ENCODE data around the gene CARD11. TPM values are rescaled to one million over a fixed set of nuclear protein-coding genes. Genes with fewer than 3 reads are reported as not detected.

CARD11 gene
- total RNA-seq, 6 experiments from 2014 or later, result not detected

DNA sequence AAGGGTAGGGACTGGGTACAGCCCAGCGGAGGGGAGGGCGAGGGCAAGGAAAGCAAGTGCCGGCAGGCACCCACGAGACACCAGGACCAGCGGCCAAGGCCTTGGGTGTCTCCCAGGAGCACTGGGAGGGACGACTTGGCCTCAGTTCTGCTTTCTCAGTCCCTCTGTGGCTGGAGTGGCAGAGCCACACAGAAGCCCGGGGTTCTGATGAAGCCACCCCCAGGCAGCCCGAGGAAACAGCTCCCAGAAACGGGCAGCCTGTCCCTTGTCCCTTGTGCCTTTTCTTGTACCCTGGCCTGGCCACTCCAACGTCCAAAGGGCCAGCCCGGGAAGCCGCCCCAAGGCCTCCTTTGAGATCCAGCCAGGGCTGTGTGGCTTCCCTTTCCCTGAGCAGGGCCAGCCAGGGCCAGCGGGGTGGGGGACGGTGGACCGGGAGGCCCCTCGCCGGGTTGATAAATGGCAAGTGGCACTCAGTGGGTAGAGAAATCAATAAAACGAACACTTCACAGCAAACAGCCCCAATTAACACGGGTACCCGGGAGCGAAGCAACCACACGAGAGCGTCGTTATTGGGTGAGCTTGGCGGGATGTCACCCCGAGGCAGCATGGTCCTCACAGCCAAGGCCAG lies 129.8 kb downstream of the CARD11 start:
- no peak for DNase-seq
- no peaks in the 10 kb centered on the region for H3K9me3 Mint-ChIP-seq
- no peak overlapping the region for H3K27ac Mint-ChIP-seq
- H3K36me3 Mint-ChIP-seq (ENCODE audit: low read depth), result no peaks in the 10 kb centered on the region
- peaks cover 22% of the 10 kb centered on the region for H3K27me3 Mint-ChIP-seq (ENCODE audit: insufficient read depth)
- no peak overlapping the region for H3K4me3 Mint-ChIP-seq
- no peaks in the 10 kb centered on the region for H3K4me1 Mint-ChIP-seq (ENCODE audit: low read depth)
- TF ChIP-seq, protein P1, sequence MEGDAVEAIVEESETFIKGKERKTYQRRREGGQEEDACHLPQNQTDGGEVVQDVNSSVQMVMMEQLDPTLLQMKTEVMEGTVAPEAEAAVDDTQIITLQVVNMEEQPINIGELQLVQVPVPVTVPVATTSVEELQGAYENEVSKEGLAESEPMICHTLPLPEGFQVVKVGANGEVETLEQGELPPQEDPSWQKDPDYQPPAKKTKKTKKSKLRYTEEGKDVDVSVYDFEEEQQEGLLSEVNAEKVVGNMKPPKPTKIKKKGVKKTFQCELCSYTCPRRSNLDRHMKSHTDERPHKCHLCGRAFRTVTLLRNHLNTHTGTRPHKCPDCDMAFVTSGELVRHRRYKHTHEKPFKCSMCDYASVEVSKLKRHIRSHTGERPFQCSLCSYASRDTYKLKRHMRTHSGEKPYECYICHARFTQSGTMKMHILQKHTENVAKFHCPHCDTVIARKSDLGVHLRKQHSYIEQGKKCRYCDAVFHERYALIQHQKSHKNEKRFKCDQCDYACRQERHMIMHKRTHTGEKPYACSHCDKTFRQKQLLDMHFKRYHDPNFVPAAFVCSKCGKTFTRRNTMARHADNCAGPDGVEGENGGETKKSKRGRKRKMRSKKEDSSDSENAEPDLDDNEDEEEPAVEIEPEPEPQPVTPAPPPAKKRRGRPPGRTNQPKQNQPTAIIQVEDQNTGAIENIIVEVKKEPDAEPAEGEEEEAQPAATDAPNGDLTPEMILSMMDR (IDR thresholded peaks at IDR 0.05), result no peak

DNA sequence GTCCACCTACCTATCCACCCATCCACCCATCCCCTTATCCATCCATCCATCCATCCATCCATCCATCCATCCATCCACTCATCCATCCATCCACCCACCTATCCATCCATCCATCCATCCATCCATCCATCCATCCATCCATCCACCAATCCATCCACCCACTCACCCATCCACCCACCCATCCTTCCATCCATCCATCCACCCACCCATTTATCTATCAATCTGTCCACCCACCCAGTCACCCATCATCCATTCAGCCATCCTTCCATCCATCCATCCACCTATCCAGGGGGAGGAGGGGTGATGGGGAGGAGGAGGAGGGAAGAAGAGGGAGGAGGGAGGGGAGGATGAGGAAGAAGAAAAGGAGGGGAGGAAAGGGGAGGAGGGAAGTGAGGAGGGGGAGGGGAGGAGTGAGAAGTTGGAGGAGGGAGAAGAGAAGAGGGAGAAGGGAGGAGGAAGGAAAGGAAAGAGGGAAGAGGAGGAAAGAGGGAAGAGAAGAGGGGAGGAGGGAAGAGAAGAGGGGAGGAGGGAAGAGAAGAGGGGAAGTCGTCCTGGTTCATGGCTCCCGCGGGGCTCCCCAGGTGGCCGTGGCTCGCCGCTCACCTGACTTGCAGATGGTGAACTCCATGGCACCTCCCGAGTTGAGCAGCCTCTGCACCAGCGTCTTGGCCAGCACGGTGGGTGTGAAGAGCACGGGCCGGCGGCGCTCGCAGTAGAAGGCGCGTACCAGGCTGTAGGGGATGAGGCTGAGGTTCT lies 130.8 kb downstream of the CARD11 start:
- Mint-ChIP-seq H3K27ac (no peak overlapping the region), H3K4me3 (no peak overlapping the region), H3K27me3 (ENCODE audit: insufficient read depth) (peaks cover 21% of the 10 kb centered on the region), H3K36me3 (ENCODE audit: low read depth) (no peaks in the 10 kb centered on the region), H3K4me1 (ENCODE audit: low read depth) (no peaks in the 10 kb centered on the region), H3K9me3 (no peaks in the 10 kb centered on the region)
- DNase-seq, result no peak
- TF ChIP-seq, protein P1 (IDR thresholded peaks at IDR 0.05), result no peak

DNA sequence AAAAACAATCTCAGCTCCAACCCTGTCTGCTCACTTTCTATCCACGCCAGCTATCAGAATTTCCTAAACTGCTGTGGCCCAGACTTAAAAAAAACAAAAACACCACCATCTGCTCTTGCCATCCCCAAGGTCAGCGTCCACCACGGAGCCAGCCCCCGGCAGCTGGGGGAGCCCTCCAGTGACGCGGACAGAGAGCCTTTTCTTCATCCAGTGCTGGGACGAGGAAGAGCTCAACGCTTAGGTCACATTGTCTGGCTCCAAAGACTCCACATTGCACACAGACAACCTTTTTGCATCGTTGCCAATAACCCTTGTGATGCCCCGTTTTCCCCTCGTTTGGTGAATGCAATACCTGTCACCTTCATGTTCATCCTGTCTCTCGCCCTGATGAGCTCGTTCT lies 132.2 kb downstream of the CARD11 start:
- Mint-ChIP-seq H3K4me3 (no peak overlapping the region), H3K27me3 (ENCODE audit: insufficient read depth) (peaks cover 9% of the 10 kb centered on the region), H3K36me3 (ENCODE audit: low read depth) (no peaks in the 10 kb centered on the region), H3K4me1 (ENCODE audit: low read depth) (no peaks in the 10 kb centered on the region), H3K27ac (no peak overlapping the region), H3K9me3 (no peaks in the 10 kb centered on the region)
- TF ChIP-seq, protein P1 (IDR thresholded peaks at IDR 0.05), result no peak
- DNase-seq, result no peak

DNA sequence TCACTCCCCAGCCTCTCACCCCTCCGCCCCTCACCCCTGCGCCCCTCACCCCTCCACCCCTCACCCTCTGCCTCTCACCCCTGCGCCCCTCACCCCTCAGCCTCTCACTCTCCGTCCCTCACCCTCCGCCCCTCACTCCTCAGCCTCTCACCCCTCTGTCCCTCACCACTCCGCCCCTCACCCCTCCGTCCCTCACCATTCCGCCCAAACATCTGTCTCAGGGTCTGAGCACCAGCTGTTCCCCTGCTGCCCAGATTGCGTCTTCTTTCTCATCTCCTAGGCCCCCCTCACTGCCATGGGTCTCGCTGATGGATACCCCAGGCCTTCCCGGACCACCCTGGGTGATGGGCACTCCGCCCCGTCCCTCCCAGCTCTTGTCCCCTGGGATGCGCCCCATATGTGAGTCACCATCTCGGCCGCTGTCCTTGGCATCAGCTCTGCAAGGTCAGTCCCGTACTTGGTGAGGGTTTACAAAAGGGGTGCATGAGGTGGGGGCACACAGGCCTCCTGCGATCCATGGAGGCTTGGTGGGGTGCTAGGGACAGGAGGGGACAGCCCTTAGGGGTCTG lies 134.1 kb downstream of the CARD11 start:
- Mint-ChIP-seq H3K4me3 (no peak overlapping the region), H3K36me3 (ENCODE audit: low read depth) (no peaks in the 10 kb centered on the region), H3K9me3 (peaks cover 4% of the 10 kb centered on the region; the same call in 1 of the 2 replicates), H3K27ac (no peak overlapping the region), H3K27me3 (ENCODE audit: insufficient read depth) (peaks cover 1% of the 10 kb centered on the region), H3K4me1 (ENCODE audit: low read depth) (no peaks in the 10 kb centered on the region)
- TF ChIP-seq, protein P1 (IDR thresholded peaks at IDR 0.05), result no peak
- DNase-seq, result no peak

DNA sequence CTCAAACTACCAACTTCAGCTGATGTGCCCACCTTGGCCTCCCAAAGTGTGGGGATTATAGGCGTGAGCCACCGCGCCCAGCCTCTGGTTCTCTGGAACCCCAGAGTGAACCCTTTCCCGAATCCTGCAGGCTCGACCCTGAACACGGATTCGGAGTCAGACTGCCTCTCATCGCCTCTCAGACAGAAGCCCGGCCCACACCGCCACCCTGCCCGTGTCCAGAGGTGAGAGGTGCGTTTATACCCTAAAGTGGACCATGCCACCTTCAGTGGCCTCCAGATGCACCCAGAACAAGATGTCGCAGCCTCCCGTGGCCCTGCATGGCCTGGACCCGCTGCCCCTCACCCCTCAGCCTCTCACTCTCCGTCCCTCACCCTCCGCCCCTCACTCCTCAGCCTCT lies 134.6 kb downstream of the CARD11 start:
- H3K27me3 Mint-ChIP-seq (ENCODE audit: insufficient read depth), result peaks cover 3% of the 10 kb centered on the region
- H3K4me1 Mint-ChIP-seq (ENCODE audit: low read depth), result no peaks in the 10 kb centered on the region
- H3K4me3 Mint-ChIP-seq, result no peak overlapping the region
- TF ChIP-seq, protein P1 (IDR thresholded peaks at IDR 0.05), result no peak
- no peak for DNase-seq
- H3K27ac Mint-ChIP-seq, result no peak overlapping the region
- no peaks in the 10 kb centered on the region for H3K36me3 Mint-ChIP-seq (ENCODE audit: low read depth)
- H3K9me3 Mint-ChIP-seq, result peaks cover 4% of the 10 kb centered on the region; the same call in 1 of the 2 replicates

Measured in HFFc6 (cell line).